Tibial artery (tissue), 4 donors: ENCODE data around the gene PSD4.
A peak's percentile ranks its signal among the peaks of the same experiment; 100 is the strongest.

Experiments
- DNase-seq, 2 donors: peaks; one replicate each; pipeline ENCODE4 v3.0.0-alpha.2; 2019
- H3K27ac ChIP-seq, 2 donors: fragments of 200-600 bp; sonication (generic) in 1 of 2; 1 replicate in 1 of 2; 2 replicates in 1 of 2; pipeline ENCODE4 v1.5.1; 2018 to 2019; ENCODE audit warnings: mild to moderate bottlenecking in 1 of 2
- H3K27me3 ChIP-seq, 2 donors: fragments of 200-600 bp; sonication (generic) in 1 of 2; one replicate each; pipeline versions ENCODE4 v1.5.1 to v1.6.0; 2016 to 2019
- H3K36me3 ChIP-seq, 3 donors: fragments of 200-600 bp; sonication (generic) in 2 of 3; one replicate each; pipeline ENCODE4 v1.5.1; 2016 to 2019; ENCODE audit warnings: mild to moderate bottlenecking in 2 of 3
- H3K4me1 ChIP-seq, 4 donors: fragments of 200-600 bp; sonication (generic) in 2 of 4; 1 replicate in 3 of 4; 2 replicates in 1 of 4; pipeline ENCODE4 v1.5.1; 2016 to 2019
- H3K4me3 ChIP-seq, 2 donors: fragments of 200-600 bp; sonication (generic) in 1 of 2; 1 replicate in 1 of 2; 2 replicates in 1 of 2; pipeline ENCODE4 v1.5.1; 2018 to 2019; ENCODE audit warnings: mild to moderate bottlenecking in 2 of 2
- H3K9me3 ChIP-seq, 3 donors: fragments of 200-600 bp; sonication (generic) in 1 of 3; one replicate each; pipeline ENCODE4 v1.5.1; 2016 to 2019
- intact Hi-C: fragments of 100-400 bp; cut with DNase I; formaldehyde crosslinking; loops from one replicate; pipeline ENCODE4 v1.15.0; 2023; ENCODE audit warnings: low total_unique reads
- TF ChIP-seq, protein P1 (sequence below), 2 experiments: fragments of 200-600 bp in 1 of 2; fragments of 450-650 bp in 1 of 2; IDR thresholded peaks; one replicate each; pipeline ENCODE4 v1.5.1; 2017 to 2019; ENCODE audit warnings: antibody characterized with exemption in 2 of 2, mild to moderate bottlenecking in 1 of 2, moderate library complexity in 1 of 2

PSD4 gene

DNA sequence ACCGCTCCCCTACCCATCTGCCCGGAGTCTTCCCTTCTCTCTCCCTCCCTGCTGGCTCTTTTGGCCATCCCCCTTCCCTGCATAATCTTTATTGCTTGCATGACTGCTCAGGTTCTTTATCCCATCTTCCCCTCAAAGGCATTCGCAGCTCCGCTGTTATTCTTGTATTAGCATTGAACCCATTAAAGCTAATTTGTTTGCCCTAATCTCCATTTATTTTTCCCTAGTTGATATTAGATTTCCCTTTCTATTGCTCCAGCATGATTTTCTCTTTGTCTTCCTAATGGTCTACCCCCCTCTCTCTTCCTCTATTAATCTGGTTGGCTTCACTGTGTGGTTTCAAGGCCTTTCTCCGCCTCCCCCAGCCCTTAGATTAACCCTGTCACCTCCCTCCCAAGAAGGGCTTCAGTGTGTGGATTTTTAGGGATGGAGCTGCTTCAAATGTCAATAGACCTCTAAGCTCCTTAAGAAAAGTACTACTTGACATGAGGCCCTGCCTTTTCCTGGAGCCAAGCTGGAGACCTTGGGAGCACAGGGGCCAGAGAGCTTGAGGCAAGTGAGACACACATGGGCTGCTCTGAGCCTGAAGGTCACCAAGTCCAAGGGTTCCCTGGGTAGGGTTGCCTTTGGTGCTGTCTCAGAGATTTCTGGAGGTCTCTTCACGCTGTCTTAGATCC lies 84.8 kb downstream of the PSD4 start:
- DNase-seq: no peak
- peaks cover 0 to 16% (median 12%) of the 10 kb centered on the region in 4 donors for H3K4me1 ChIP-seq
- peaks cover 0 to 3% of the 10 kb centered on the region in 2 donors for H3K27me3 ChIP-seq
- TF ChIP-seq, protein P1, sequence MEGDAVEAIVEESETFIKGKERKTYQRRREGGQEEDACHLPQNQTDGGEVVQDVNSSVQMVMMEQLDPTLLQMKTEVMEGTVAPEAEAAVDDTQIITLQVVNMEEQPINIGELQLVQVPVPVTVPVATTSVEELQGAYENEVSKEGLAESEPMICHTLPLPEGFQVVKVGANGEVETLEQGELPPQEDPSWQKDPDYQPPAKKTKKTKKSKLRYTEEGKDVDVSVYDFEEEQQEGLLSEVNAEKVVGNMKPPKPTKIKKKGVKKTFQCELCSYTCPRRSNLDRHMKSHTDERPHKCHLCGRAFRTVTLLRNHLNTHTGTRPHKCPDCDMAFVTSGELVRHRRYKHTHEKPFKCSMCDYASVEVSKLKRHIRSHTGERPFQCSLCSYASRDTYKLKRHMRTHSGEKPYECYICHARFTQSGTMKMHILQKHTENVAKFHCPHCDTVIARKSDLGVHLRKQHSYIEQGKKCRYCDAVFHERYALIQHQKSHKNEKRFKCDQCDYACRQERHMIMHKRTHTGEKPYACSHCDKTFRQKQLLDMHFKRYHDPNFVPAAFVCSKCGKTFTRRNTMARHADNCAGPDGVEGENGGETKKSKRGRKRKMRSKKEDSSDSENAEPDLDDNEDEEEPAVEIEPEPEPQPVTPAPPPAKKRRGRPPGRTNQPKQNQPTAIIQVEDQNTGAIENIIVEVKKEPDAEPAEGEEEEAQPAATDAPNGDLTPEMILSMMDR (IDR thresholded peaks at IDR 0.05): no peak
- H3K36me3 ChIP-seq: peaks cover 0 to 6% (median 0%) of the 10 kb centered on the region in 3 donors
- H3K27ac ChIP-seq: peak overlapping the region; percentile 18 to 43
- no peak overlapping the region for H3K4me3 ChIP-seq
- H3K9me3 ChIP-seq: no peaks in the 10 kb centered on the region
- intact Hi-C loops: no loop called here
